GM13977 (cell line): ENCODE results near the gene DEGS2.
A peak's percentile ranks its signal among the peaks of the same experiment; 100 is the strongest.

Experiments
- DNase-seq: peaks from one replicate; pipeline ENCODE4 v3.0.0; 2012; ENCODE audit warnings: low spot score
- in situ Hi-C: fragments of 300-500 bp; cut with MboI; formaldehyde crosslinking; loops from one replicate; pipeline ENCODE4 v1.12.0; 2022; ENCODE audit warnings: low sequenced_read_pairs, low pct_unique_long_range_greater_than_20kb, mixed read lengths, inconsistent platforms; ENCODE audit not compliant: unreplicated experiment
- TF ChIP-seq, protein P1 (sequence below): IDR thresholded peaks from 2 replicates; pipeline ENCODE4 v1.5.1; 2012; ENCODE audit warnings: mild to moderate bottlenecking, control low read depth; ENCODE audit not compliant: insufficient read depth; ENCODE audit errors: extremely low read depth, missing control alignments

Gene DEGS2

GRCh38 chr14:100114109-100114765 lies 45.2 kb downstream of the DEGS2 start:
- no peak for DNase-seq
- in situ Hi-C loops, result no loop called here
- TF ChIP-seq, protein P1, sequence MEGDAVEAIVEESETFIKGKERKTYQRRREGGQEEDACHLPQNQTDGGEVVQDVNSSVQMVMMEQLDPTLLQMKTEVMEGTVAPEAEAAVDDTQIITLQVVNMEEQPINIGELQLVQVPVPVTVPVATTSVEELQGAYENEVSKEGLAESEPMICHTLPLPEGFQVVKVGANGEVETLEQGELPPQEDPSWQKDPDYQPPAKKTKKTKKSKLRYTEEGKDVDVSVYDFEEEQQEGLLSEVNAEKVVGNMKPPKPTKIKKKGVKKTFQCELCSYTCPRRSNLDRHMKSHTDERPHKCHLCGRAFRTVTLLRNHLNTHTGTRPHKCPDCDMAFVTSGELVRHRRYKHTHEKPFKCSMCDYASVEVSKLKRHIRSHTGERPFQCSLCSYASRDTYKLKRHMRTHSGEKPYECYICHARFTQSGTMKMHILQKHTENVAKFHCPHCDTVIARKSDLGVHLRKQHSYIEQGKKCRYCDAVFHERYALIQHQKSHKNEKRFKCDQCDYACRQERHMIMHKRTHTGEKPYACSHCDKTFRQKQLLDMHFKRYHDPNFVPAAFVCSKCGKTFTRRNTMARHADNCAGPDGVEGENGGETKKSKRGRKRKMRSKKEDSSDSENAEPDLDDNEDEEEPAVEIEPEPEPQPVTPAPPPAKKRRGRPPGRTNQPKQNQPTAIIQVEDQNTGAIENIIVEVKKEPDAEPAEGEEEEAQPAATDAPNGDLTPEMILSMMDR, result no peak

- TF ChIP-seq, protein P1, result no peak
- in situ Hi-C loops, result no loop called here
- DNase-seq, result no peak
Measured at GRCh38 chr14:100111931-100112704, 47.3 kb downstream of the DEGS2 start.

DNA sequence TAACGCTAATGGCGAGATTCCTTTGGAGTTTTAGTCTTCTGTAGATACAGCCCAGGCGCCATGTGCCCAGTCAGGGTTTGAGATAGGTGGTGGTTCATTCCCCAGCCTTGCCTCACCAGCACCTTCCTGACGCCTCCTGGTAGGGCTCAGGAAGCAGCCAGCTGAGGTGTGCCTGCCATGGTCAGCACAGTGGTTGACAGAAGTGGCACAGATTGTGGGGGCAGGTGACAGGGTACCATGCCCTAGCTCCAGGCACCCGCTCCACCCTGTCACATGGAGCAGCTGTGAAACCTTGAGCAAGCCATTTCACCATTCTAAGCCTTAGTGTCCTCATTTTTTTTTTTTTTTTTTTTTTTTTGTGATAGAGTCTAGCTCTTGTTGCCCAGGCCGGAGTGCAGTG lies 48.6 kb downstream of the DEGS2 start:
- TF ChIP-seq, protein P1, result no peak
- in situ Hi-C loops, result no loop called here
- DNase-seq, result no peak

DNA sequence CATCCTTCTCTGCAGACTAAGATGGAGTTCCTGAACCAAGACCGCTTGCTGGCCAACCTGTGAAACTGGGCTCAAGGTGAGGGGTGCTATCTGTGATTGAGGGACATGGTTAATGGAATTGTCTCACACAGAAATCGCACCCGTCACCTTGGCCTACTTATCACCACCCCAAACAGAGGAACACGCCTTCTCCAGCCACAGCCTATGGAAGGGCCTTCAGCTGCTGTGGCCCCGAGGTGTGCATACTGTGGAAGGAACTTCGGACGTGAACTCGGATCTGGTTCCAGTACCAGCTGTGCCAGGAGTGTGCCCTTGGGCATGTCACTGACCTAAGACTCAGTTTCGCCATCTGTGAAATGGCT lies 49.9 kb downstream of the DEGS2 start:
- DNase-seq, result no peak
- in situ Hi-C loops, result no loop called here
- TF ChIP-seq, protein P1, result no peak

DNA sequence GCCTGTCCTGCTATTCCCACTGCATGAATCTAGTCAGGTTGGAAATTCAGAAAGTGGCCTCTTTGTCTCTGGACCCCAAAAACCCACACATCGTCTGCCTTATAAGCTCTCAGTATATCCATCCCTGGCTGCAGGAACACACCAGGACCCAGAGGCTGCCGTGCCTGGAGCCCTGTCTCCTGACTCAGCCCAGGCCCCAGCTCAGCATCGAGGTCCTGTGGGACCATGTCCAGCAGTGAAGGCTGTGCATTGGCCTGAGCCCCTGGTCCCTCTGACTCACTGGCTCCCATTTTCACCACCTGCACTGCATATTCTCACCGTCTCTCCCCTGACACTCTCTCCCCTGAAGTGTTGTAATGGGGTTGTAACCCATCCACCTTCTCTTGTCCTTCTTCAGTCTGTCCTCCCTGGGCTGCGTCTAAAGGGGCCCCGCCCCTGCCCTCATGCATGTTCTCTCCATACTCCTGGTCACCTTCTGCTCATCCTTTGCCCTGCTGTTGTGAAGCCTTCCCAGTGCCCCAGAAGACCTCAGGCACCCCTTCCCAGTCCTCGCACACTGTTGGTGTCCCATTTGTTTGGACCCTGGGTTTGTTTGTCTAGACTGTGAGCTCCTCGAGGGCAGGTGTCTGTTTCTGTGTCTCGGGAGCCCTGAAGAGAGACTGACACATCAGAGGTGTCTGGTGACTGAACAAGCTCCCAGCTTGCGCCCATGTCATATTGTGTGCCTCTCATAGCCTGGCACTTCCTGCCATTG lies 50.4 kb downstream of the DEGS2 start:
- in situ Hi-C loops, result no loop called here

GRCh38 chr14:100108042-100108825 lies 51.2 kb downstream of the DEGS2 start:
- in situ Hi-C loops, result no loop called here
- TF ChIP-seq, protein P1, result peak; percentile 86
- peak; percentile 80 for DNase-seq

More for the DNA sequence above, 50.4 kb downstream of the DEGS2 start:
- TF ChIP-seq, protein P1, result no peak
- DNase-seq, result no peak
